Right cardiac atrium (tissue), 5 donors: ENCODE data around the gene YJEFN3. TPM values are rescaled to one million over a fixed set of nuclear protein-coding genes. Genes with fewer than 3 reads are reported as not detected.
A peak's percentile ranks its signal among the peaks of the same experiment; 100 is the strongest.

Experiments used
- ATAC-seq, 2 donors: fragments of 200-7000 bp; cut with Tn5 transposase; one replicate each; pipeline versions ENCODE4 v1.8.0 to v1.9.1; 2020; ENCODE audit warnings: moderate library complexity in 2 of 2, mild to moderate bottlenecking in 1 of 2
- DNase-seq, 3 donors: peaks; one replicate each; pipeline ENCODE4 v3.0.0-alpha.2; 2020
- H3K27ac ChIP-seq: one replicate; pipeline ENCODE4 v1.5.1; 2013; ENCODE audit warnings: mild to moderate bottlenecking, low read length, control low read depth, moderate library complexity
- H3K27me3 ChIP-seq: one replicate; pipeline ENCODE4 v1.6.1; 2013; ENCODE audit not compliant: control insufficient read depth, insufficient read depth
- H3K4me1 ChIP-seq: one replicate; pipeline ENCODE4 v1.6.1; 2013; ENCODE audit warnings: low read length; ENCODE audit not compliant: control insufficient read depth, insufficient read depth
- H3K4me3 ChIP-seq: one replicate; pipeline ENCODE4 v1.5.1; 2013; ENCODE audit warnings: low read length, control low read depth
- H3K9me3 ChIP-seq: one replicate; pipeline ENCODE4 v1.6.1; 2013; ENCODE audit warnings: low read length; ENCODE audit not compliant: control insufficient read depth
- WGBS: extraction: QIAGEN DNeasy Blood & Tissue Kit; methylation state at CpG from one replicate; pipeline ENCODE4 v1.1.7; 2013; 5-methylcytosine and 5-hydroxymethylcytosine counted together
- intact Hi-C, 4 donors: fragments of 100-400 bp; cut with DNase I; formaldehyde crosslinking; loops; one replicate each; pipeline versions ENCODE4 v1.11.0 to v1.14.0; 2022 to 2023
- polyA plus RNA-seq: library from polyadenylated mRNA; stranded (reverse); fragments of 200-250 nt; gene quantifications from one replicate; pipeline ENCODE4 v1.2.3, GENCODE V29; 2013
- total RNA-seq, 4 donors: library from RNA; stranded (reverse); fragmentation: NEBNext Ultra II Directional; extraction: Animal tissue kit (Norgen Biotek cat#: 25700); gene quantifications; one replicate each; pipeline ENCODE4 v1.2.1, GENCODE V29; 2021
- donor health status: healthy with polysubstance abuse.
- donor health status: DM: no; HTN: yes; CAD: no.
- donor health status: DM: no; HTN: no; CAD: no.
- donor health status: DM: no; HTN: yes; CAD: no; lungs with severe emphysema.
- donor health status: DM: yes; HTN: yes; CAD: no.

Gene YJEFN3
- total and polyA plus RNA-seq, 5 donors = 1.3 to 4.3 (median 1.7) TPM

DNA sequence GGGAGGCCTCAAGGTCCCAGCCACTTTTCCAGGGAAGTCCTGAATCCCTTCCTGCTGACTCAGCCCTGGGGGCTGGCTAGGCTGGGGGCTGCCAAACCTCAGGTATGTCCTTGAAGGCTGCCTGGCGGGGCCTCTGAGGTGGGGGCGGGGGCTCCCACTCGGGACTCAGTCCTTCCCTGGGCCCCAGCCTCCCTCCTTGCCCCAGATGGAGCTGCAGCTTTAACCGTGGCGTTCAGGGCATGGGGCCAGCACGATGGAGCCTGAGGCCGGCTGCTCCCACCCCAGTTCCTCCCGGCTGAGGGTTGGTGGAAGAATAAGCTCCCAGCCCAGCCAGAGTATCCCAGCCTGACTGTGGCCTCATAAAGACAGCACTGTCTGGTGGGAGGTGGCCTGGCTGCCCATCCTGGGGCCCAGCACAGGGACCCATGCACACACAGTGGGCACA is 21.8 kb downstream of the YJEFN3 start:
- Histone ChIP-seq H3K9me3 (no peaks in the 10 kb centered on the region), H3K27ac (no peak overlapping the region), H3K4me1 (no peaks in the 10 kb centered on the region), H3K4me3 (no peak overlapping the region), H3K27me3 (no peaks in the 10 kb centered on the region)
- WGBS = 42% methylated on average over 8 of the region's 8 CpGs
- ATAC-seq (no peak), DNase-seq (peak in 1 of 3 donors; percentile 34)
- intact Hi-C loops = loop anchor here in 1 of 4 donors (5.0 kb wide), 1 partner anchor 87 kb away; no protein-coding TSS in a partner anchor

DNA sequence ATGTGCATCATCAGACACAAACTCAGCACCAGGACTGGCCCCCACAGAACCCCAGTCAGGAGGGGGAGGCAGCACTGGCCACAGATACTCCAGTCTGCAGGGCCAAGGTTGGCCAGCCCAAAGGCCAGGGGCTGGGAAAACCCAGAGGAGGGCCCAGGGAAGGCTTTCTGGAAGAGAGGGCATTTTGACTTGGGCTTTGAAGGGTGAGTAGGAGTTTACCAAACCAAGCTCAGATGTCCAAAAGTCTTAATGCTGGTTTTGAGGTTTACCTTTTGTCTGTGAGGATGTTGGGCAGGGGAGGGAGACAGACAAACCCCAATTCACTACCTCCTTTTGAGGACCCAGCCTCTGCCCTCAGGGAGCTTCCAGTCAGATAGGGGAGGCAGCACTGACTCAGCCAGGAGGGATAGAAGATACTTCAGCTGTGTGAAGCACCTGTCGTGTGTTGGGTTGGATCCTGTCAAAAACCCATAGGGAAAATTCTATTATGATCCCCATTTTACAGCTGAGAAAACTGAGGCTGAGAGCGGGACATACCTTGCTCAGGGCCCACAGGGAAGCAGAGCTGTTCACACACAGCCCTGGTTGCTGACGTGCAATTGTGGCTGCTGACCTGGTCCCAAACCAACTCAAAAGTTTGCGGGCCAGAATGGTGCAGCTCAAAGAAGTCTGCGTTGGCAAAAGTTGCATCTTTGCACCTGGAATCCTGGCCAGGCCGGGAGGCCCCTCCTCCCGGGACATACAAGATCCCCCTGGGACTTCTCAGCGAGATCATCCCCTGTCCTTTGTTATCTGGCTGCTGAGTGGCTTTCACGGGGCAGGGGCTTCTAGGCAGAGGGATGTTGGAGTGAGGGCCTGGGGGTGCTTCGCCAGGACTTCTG is 22.5 kb downstream of the YJEFN3 start:
- ATAC-seq = no peak
- intact Hi-C loops = loop anchor here in 1 of 4 donors (5.0 kb wide), 1 partner anchor 86 kb away; no protein-coding TSS in a partner anchor
- Histone ChIP-seq H3K27me3 (no peaks in the 10 kb centered on the region), H3K9me3 (no peaks in the 10 kb centered on the region), H3K4me3 (no peak overlapping the region), H3K27ac (no peak overlapping the region), H3K4me1 (no peaks in the 10 kb centered on the region)
- WGBS = 72% methylated on average over 10 of the region's 10 CpGs
- no peak for DNase-seq

DNA sequence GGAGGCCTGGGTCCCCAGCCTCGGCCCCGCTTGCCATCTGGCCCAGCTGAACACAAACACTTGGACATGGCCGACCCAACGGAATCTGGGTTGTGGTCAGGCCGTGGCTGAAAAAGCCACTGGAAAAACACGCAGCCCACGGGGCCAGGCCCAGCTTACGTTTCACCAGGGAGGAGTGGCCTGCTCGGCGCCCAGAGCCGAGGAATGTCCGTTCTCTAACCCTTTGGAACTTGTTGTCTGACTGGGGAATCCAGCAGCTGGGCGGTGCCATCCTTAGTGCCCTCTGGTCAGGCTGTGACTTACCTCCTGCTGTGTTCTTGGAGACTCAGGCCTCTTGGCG is 23.1 kb downstream of the YJEFN3 start:
- Histone ChIP-seq H3K9me3 (no peaks in the 10 kb centered on the region), H3K4me1 (no peaks in the 10 kb centered on the region), H3K27me3 (no peaks in the 10 kb centered on the region), H3K4me3 (no peak overlapping the region), H3K27ac (no peak overlapping the region)
- WGBS = 66% methylated on average over 14 of the region's 14 CpGs
- ATAC-seq = no peak
- DNase-seq = peak in 1 of 3 donors; percentile 31
- intact Hi-C loops = loop anchor here in 1 of 4 donors (5.0 kb wide), 1 partner anchor 85 kb away; no protein-coding TSS in a partner anchor

DNA sequence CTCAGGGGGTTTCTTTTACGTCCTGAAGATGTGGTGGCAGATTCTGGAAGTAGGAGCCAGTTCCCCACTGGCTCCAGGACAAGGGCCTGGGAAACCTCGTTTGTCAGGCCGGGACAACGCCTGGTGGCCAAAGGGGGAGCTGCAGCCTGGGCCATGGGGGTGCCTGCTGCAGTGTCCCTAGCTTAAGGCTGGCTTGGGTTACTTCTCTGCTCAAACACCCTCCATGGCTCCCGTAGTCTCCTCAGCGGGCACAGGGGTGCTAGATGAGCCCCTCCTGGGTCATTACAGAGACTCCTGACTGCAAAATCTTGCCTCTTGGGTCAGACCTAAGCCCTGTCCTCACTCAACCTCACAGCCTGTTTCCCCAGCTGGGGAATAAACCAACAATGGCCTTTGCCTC is 24.1 kb downstream of the YJEFN3 start:
- H3K4me1 ChIP-seq = no peaks in the 10 kb centered on the region
- ATAC-seq = no peak
- intact Hi-C loops = loop anchor here in 1 of 4 donors (5.0 kb wide), 1 partner anchor 85 kb away; no protein-coding TSS in a partner anchor
- no peaks in the 10 kb centered on the region for H3K9me3 ChIP-seq
- no peaks in the 10 kb centered on the region for H3K27me3 ChIP-seq
- H3K4me3 ChIP-seq = no peak overlapping the region
- 48% methylated on average over 6 of the region's 6 CpGs for WGBS
- peak in 1 of 3 donors; percentile 43 for DNase-seq
- H3K27ac ChIP-seq = no peak overlapping the region

DNA sequence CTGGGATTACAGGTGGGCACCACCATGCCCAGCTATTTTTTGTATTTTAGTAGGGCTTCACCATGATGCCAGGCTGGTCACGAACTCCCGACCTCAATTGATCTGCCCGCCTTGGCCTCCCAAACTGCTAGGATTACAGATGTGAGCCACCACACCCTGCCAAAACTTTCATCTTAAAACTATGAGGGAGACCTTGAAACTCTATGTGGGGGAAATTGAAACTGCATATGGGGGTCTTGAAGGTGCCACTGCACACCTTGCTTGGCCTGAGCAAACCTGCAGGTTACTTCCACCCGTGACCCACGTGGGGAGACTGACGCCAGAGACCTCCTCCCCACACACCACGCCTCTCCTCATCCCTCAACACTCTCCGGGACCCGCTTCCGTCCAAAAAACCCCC is 25.0 kb downstream of the YJEFN3 start:
- H3K27me3 ChIP-seq = no peaks in the 10 kb centered on the region
- no peak overlapping the region for H3K4me3 ChIP-seq
- H3K9me3 ChIP-seq = no peaks in the 10 kb centered on the region
- 90% methylated on average over 10 of the region's 10 CpGs for WGBS
- DNase-seq (no peak), ATAC-seq (no peak)
- intact Hi-C loops = loop anchor here in 1 of 4 donors (5.0 kb wide), 1 partner anchor 84 kb away; no protein-coding TSS in a partner anchor
- H3K4me1 ChIP-seq = no peaks in the 10 kb centered on the region
- H3K27ac ChIP-seq = no peak overlapping the region

DNA sequence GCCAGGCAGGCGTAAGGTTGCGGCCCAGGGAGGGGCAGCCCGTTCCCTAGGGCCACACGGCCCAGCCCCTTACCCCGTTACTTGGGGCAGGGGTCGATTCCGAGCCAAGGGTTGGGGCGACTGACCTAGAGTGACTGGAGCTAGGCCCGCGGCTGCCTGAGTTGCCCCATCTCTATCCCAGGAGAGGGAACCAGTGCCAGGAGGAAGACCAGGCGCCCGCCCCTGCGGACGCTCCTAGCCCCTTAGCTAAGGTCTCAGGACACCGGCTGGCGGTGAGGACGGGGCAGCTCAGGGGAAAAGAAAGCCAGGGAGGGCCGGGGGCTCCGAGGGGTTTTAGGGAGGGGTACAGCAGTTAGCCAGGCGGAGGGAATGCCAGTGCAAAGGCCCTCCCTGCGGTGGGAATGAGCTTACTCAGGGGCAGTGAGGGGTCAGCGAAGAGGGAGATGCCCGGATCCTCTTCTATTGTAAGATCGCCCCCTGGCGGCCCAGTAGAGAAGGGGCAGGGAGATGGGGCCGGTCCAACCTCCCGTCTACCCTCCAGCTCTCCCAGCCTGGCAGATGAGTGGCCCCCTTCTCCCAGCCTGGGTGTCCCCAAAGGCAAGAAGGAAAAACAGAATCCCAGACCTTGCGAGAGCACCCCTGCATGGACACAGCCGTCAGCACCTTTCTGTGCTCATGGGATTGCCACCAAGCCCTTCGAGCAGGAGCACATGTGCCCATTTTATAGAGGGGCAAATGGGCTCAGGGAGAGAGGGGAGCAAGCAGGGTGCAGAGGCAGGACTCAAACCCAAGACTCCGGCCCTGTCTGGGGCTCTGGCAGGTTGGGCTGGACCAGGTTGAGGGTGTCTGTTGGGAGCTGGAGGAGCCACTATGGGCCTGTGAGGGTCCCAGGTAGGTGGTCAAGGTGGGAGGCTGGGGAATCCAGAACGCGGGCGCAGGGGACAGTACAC is 25.6 kb downstream of the YJEFN3 start:
- DNase-seq (peak in 1 of 3 donors; percentile 71), ATAC-seq (peak; percentile 23 to 59)
- Histone ChIP-seq H3K4me3 (no peak overlapping the region), H3K9me3 (no peaks in the 10 kb centered on the region), H3K27ac (no peak overlapping the region), H3K4me1 (no peaks in the 10 kb centered on the region), H3K27me3 (no peaks in the 10 kb centered on the region)
- WGBS = 68% methylated on average over 34 of the region's 34 CpGs
- intact Hi-C loops = loop anchor here in 1 of 4 donors (5.0 kb wide), 1 partner anchor 83 kb away; no protein-coding TSS in a partner anchor

DNA sequence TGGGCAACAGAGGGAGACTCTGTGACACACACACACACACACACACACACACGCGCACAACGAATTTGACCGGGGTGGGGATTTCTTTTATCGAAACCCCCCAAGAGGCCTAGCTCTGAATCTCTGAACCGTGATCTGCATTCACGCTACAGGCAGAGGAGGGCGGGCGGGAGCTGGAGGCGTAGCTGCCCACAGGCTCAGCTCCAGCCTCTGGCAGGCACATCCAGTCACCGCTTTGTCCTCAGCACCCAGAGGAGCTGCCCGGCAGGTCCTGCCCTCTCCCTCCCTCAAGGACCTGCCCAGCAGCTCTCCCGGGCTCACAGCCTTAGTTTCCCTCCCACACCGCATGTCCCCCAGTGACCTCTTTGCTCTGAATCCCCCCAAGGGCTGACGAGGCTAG is 29.3 kb downstream of the YJEFN3 start:
- Histone ChIP-seq H3K27ac (no peak overlapping the region), H3K4me3 (no peak overlapping the region), H3K4me1 (no peaks in the 10 kb centered on the region), H3K9me3 (no peaks in the 10 kb centered on the region), H3K27me3 (no peaks in the 10 kb centered on the region)
- WGBS = 83% methylated on average over 15 of the region's 15 CpGs
- DNase-seq (no peak), ATAC-seq (no peak)
- intact Hi-C loops = no loop called here

DNA sequence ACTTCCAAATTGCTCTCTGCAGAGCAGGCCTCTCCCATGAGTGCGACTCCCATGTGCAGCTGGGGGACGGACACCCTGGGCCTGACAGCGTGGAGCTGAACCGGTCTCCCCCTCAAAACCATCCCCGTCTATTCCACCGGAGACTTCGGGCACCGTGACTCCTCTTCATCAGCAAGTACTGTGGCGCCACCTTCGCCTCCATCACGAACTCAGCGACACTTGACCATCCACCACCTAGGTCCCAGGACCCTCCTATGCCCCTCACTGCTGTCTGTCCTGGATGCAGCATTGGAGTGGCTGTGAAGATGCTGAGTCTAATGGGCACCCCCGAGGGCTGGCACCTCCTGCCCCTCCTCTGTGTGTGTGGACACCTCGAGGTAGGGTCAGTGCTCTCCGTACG is 29.9 kb downstream of the YJEFN3 start:
- no peaks in the 10 kb centered on the region for H3K9me3 ChIP-seq
- 93% methylated on average over 16 of the region's 16 CpGs for WGBS
- no peaks in the 10 kb centered on the region for H3K27me3 ChIP-seq
- DNase-seq (no peak), ATAC-seq (no peak)
- no peaks in the 10 kb centered on the region for H3K4me1 ChIP-seq
- H3K27ac ChIP-seq = no peak overlapping the region
- intact Hi-C loops = no loop called here
- no peak overlapping the region for H3K4me3 ChIP-seq

DNA sequence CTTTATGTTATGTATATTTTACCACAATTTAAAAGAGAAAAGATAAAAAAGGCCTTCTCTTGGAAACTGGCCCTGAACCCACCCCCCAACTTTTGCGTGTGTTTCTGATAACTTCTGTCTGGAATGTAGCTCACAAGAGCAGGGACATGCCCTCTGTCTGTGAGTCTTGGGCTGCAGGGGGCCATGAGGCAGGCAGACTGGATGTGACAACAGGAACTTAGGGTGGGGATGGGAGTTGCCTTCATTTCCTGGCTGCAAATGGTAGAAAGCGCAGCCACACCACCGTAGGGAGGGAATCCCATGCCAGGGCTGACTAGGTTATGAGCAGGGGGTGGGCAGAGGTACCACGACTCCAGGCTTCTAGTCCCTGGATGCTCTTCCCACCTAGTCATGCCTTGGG is 31.2 kb downstream of the YJEFN3 start:
- ATAC-seq = no peak
- Histone ChIP-seq H3K9me3 (no peaks in the 10 kb centered on the region), H3K27me3 (no peaks in the 10 kb centered on the region), H3K4me1 (no peaks in the 10 kb centered on the region), H3K27ac (no peak overlapping the region), H3K4me3 (no peak overlapping the region)
- 40% methylated on average over 4 of the region's 4 CpGs for WGBS
- intact Hi-C loops = no loop called here
- DNase-seq = no peak

DNA sequence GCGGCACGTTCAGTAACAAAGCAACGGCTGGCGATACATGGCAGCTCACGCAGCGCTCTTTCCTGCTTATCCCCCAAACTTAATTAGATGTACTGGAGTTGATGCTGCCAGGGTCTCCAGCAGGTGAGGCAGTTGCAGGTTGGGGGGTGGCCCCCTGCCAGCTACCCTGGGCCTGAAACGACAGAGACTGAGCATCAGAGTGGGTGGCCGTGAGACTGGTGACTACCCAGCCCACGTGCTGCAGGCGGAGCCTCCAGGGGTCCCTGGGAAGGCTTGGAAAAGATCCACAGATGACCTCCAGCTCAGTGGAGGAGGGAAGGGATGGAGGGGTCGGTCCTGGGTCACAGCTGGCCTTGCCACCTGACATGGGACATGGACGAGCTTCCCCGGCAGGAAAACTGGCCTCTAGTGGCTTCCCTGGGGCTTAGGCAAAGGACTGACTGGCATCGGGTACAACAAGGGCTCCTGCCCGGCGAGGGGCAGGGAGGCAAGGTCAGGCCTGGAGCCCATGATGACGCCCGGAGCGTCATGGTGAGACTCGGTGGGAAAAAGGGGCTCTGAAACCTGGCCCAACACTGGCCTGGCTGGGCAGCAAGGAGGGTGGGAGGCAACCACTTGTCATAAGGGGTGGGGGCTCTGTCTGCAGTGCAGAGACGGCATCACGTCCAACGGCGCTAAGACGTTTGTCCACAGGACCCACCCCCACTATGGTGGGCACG is 33.4 kb downstream of the YJEFN3 start:
- ATAC-seq = peak; percentile 10 to 18
- H3K9me3 ChIP-seq = no peaks in the 10 kb centered on the region

More for the DNA sequence above, 33.4 kb downstream of the YJEFN3 start:
- intact Hi-C loops = no loop called here
- no peak overlapping the region for H3K27ac ChIP-seq
- H3K4me3 ChIP-seq = no peak overlapping the region
- no peaks in the 10 kb centered on the region for H3K27me3 ChIP-seq
- no peaks in the 10 kb centered on the region for H3K4me1 ChIP-seq
- WGBS = 86% methylated on average over 26 of the region's 26 CpGs
- DNase-seq = peak in 1 of 3 donors; percentile 32
